LNCaP clone FGC (cell line): ENCODE measurements around the gene PPP1R3G.

ENCODE experiments used
- DNase-seq: peaks from one replicate; pipeline ENCODE4 v3.0.0-alpha.2; 2011; ENCODE audit warnings: low read depth
- H3K4me3 ChIP-seq: 2 replicates; pipeline ENCODE4 v1.5.1; 2011; ENCODE audit warnings: mild to moderate bottlenecking, low read depth, low read length, control low read depth
- TF ChIP-seq, protein P1 (sequence below): IDR thresholded peaks from 2 replicates; pipeline ENCODE4 v1.5.1; 2012; ENCODE audit warnings: mild to moderate bottlenecking; ENCODE audit not compliant: control insufficient read depth, insufficient read depth; ENCODE audit errors: extremely low read depth

Gene PPP1R3G

DNA sequence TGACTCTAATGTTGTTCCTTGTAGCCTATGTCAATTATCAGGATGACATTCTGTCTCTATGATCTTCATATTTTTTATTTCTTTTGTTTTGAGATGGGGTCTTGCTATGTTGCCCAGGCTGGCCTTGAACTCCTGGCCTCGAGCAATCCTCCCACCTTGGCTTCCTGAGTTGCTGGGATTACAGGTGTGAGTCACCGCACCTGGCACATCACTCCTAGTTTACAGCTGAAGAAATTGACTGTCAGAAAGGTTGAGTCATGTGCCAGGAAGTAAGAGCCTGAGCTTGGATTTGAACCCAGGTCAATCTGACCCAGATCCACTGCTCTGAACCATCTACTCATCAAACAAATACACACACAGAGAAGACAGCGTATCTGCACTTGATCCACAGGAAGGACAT lies 14.4 kb downstream of the PPP1R3G start:
- no peak overlapping the region for H3K4me3 ChIP-seq
- no peak for DNase-seq
- TF ChIP-seq, protein P1, sequence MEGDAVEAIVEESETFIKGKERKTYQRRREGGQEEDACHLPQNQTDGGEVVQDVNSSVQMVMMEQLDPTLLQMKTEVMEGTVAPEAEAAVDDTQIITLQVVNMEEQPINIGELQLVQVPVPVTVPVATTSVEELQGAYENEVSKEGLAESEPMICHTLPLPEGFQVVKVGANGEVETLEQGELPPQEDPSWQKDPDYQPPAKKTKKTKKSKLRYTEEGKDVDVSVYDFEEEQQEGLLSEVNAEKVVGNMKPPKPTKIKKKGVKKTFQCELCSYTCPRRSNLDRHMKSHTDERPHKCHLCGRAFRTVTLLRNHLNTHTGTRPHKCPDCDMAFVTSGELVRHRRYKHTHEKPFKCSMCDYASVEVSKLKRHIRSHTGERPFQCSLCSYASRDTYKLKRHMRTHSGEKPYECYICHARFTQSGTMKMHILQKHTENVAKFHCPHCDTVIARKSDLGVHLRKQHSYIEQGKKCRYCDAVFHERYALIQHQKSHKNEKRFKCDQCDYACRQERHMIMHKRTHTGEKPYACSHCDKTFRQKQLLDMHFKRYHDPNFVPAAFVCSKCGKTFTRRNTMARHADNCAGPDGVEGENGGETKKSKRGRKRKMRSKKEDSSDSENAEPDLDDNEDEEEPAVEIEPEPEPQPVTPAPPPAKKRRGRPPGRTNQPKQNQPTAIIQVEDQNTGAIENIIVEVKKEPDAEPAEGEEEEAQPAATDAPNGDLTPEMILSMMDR, result no peak

DNA sequence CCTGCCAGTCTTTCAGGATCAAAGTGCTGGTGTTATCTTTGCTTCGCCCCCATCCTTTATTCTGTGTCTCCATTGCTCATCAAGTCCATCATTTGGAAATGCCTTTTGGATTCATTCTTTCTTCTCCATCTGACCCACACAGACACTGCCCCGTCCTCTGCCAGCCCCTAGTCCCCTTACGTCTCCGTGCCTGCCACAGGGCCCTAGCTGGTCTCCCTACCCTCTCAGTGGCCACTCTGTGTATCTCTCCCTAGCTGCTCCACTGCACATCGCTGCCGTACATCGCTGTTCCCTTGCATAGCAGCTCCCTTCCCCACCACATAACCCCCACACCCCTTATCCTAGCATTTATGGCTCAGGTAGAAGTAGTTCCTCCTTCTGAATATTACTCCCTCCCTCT lies 15.7 kb downstream of the PPP1R3G start:
- TF ChIP-seq, protein P1, result no peak

DNA sequence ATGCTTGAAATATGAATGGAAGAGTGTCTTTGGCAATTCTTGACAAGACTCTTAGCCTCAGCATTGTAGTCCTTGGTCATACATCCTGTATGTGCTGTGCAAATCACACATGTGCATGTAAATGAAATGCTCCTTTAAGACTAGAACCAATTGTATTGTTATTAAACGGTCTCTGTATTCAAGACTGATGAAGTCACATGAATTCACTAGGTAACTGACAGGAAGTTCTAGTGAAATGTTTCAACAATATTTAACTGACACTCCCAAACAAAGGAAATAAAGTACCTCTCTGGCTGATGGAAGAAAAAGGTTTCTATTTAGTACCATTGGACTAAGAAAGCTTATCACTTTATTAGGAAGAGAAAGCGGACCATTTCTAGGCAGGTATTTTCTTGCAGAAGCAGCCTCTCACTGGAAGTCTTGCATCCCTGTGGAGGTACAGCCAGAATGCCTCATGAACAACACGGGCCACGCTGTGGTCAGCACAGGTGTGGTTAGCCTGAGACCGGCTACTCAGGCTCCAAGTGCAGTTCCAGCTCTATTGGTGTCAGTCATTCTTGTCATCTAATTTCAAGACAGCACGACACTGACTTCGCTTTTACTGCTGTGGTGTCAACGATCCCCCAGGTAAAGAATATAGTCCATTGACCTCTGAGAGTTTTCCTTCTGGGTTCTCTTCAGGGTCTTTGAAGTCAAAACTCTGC lies 17.3 kb downstream of the PPP1R3G start:
- TF ChIP-seq, protein P1, result no peak
- DNase-seq, result no peak
- H3K4me3 ChIP-seq, result no peak overlapping the region

More for the DNA sequence above, 15.7 kb downstream of the PPP1R3G start:
- H3K4me3 ChIP-seq, result no peak overlapping the region
- no peak for DNase-seq

DNA sequence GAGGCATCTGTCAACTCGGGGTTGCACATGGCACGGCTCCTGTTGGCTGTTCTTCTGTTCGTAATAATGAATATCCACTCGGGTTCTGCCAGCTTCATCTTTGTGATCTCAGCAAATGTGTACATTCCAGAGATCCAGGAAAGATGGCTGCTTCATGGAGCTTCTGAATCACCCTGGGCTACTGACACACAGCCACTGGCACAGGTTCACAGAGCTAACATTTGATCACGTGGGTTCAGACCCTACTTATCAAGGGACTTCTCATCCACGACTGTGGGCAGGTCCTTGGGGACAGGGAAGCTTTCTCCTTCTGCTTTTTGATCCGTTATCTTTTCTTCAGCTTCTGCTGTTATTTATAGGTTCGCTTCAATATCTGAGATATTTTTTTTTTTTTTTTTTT lies 18.1 kb downstream of the PPP1R3G start:
- TF ChIP-seq, protein P1, result no peak
- no peak overlapping the region for H3K4me3 ChIP-seq
- DNase-seq, result no peak

DNA sequence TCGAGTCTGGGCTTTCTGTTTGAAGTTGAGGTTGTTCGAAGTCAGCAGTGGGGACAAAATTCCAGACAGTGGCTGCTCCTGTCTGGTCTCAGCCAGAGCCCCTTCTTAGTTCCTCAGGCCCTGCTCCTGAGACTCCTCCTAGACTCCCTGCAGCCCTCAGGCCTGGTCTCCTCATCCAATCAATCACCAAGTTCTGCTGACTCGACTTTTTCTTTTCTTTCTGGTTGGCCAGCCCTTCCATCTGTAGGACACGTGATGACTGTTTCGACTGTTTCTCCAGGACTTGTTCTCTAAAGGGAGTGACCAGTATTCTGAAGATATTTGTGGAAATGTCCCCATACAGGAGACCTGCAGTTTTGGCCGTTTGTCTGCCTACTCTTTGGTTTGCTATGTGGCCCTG lies 19.5 kb downstream of the PPP1R3G start:
- no peak for DNase-seq
- H3K4me3 ChIP-seq, result no peak overlapping the region
- TF ChIP-seq, protein P1, result no peak

DNA sequence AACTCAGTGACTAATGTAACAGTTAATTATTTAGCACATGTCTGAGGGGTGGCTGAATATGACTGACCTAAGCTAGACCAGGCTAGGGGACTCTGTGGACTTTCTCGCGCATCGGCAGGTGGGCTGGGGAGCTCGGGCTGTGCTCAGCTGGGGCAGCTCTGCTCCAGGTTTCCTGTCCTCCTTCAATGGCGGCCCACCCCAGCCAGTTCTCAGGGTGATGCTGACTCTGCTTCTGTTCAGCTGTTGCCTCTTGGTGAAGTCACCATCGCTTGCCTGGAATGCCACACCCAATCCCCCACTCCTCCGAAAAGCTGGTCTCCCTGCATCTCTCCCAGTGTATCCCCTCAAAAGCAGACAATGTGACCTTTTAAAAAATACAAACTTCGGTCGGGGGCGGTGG lies 20.0 kb downstream of the PPP1R3G start:
- no peak for DNase-seq
- TF ChIP-seq, protein P1, result no peak
- H3K4me3 ChIP-seq, result no peak overlapping the region

DNA sequence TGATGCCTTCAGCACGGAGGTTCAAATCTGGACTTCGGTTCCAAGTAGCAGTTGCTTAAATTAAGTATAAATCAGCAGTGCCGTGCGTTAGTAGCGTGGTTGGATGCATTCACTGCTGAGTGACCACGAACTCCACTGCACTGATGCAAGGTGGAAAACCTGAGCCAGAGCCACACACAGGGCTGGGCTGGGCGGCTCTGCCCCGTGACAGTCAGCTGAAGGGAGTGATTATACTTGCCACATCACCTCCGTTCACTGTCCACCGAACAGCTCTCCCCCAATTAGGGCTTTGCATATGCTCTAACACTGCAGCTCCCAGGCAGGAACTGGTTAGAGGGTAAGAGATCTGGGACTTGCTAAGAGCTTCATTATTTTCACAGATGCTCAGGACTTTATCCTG lies 22.2 kb downstream of the PPP1R3G start:
- TF ChIP-seq, protein P1, result no peak
- no peak for DNase-seq
- no peak overlapping the region for H3K4me3 ChIP-seq
